ENCODE results near the gene EGFL8. TPM values are rescaled to one million over a fixed set of nuclear protein-coding genes. Genes with fewer than 3 reads are reported as not detected.

EGFL8 gene
- total and polyA plus RNA-seq, 9 of the 15 experiments (the other 6 are each of a cell fraction or from before 2014, with no cell fraction given), result 2.2 to 47.4 (median 14.2) TPM

GRCh38 chr6:32208996-32209395 is 44.6 kb downstream of the EGFL8 start:
- no peak overlapping the region for H3K4me3 ChIP-seq
- DNase-seq (ENCODE audit: extremely low read depth in 1 of 4, low spot score in 3 of 4) (no peak), ATAC-seq (no peak), FAIRE-seq (no peak)
- no peak overlapping the region for H3K27ac ChIP-seq (ENCODE audit: extremely low read depth, low read depth, low read length)
- in situ Hi-C loops (cut with MboI), result no loop called here
- H3K36me3 ChIP-seq (ENCODE audit: control insufficient read depth, insufficient read depth, low read length), result no peaks in the 10 kb centered on the region
- H3K4me2 ChIP-seq (ENCODE audit: insufficient read depth, low read length), result no peak overlapping the region
- no peaks in the 10 kb centered on the region for H4K20me1 ChIP-seq (replicated peaks; ENCODE audit: control insufficient read depth, insufficient read depth, low read length)
- no TSS peak for BruUV-seq (replicated peaks)
- no peaks in the 10 kb centered on the region for H3K9me3 ChIP-seq (replicated peaks; ENCODE audit: control insufficient read depth, insufficient read depth, low read depth, low read length)
- intact Hi-C loops (cut with micrococcal nuclease), result no loop called here
- ChIA-PET CTCF (ENCODE audit: low intra/inter-chr PET ratio) (no interaction called here), POLR2A (no interaction called here)
- no peak overlapping the region for H3K9ac ChIP-seq (ENCODE audit: insufficient read depth in 1 of 2, low read depth in 2 of 2, low read length in 2 of 2)
- TF ChIP-seq USF2 (CRISPR knock-in tag; IDR thresholded peaks at IDR 0.05) (no peak), DEAF1 (CRISPR knock-in tag; IDR thresholded peaks at IDR 0.05) (no peak), E2F5 (CRISPR knock-in tag; IDR thresholded peaks at IDR 0.05) (no peak), ARID2 (IDR thresholded peaks at IDR 0.05) (no peak), HSF4 (CRISPR knock-in tag; IDR thresholded peaks at IDR 0.05; ENCODE audit: borderline replicate concordance) (no peak), MBD2 (IDR thresholded peaks at IDR 0.05; ENCODE audit: borderline replicate concordance, low read depth) (no peak)
- H3K27me3 ChIP-seq (ENCODE audit: control insufficient read depth in 2 of 2, insufficient read depth in 2 of 2, low read length in 2 of 2), result peaks cover 3 to 18% of the 10 kb centered on the region in 2 experiments; a peak in 4 of 5 replicates
- WGBS (ENCODE audit: insufficient coverage, low coverage, missing lambda C conversion rate), result 7% methylated on average over 1 of the region's 1 CpG
- H3K79me2 ChIP-seq (ENCODE audit: control insufficient read depth, insufficient read depth, low read length), result no peaks in the 10 kb centered on the region
- H3K9me1 ChIP-seq (ENCODE audit: control insufficient read depth, insufficient read depth, low read length), result no peaks in the 10 kb centered on the region
- no peak overlapping the region for H2AFZ ChIP-seq (ENCODE audit: low read depth, low read length)
- peaks cover 3 to 7% of the 10 kb centered on the region in 2 experiments; a peak in 4 of 5 replicates for H3K4me1 ChIP-seq (replicated peaks in 1 of 2; ENCODE audit: control insufficient read depth in 2 of 2, insufficient read depth in 2 of 2, low read length in 2 of 2)

Measured in K562 (cell line).